ENCODE data around the gene CC2D2B. TPM values are rescaled to one million over a fixed set of nuclear protein-coding genes. Genes with fewer than 3 reads are reported as not detected.

The CC2D2B gene
- total RNA-seq, 4 donors from 2014 or later, result 0.15 to 2.5 (median 0.22) TPM; not detected in 1

DNA sequence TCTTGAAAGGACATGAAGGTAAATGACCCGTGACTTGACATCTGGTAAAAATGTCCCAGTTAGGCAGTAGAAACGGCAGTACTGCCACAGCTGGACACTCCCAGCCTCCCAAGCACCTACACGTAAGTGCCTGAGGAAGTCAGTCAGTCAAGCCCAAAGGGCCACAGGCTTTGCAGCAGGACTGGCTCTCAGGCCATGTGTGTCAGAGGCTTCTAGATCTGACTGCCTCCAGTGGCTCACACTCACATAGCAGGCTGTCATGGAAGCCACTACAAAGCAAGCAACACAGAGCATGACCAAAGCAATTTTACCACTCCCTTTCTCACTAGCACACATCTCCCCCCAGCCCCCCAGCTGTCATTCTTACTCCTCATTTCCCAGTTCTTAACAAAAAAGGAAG lies 117.8 kb downstream of the CC2D2B start:
- H3K36me3 ChIP-seq, result no peaks in the 10 kb centered on the region
- H3K4me1 ChIP-seq, result no peaks in the 10 kb centered on the region
- intact Hi-C loops (cut with DNase I), result no loop called here
- no peaks in the 10 kb centered on the region for H3K27me3 ChIP-seq
- no peak for DNase-seq
- H3K27ac ChIP-seq, result no peak overlapping the region
- no peak overlapping the region for H3K4me3 ChIP-seq
- H3K9me3 ChIP-seq, result no peaks in the 10 kb centered on the region
- WGBS, 2 donors, result 82 to 86% methylated on average over 3 of the region's 3 CpGs
- TF ChIP-seq POLR2A (IDR thresholded peaks at IDR 0.05), result no peak
- TF ChIP-seq, protein P1, sequence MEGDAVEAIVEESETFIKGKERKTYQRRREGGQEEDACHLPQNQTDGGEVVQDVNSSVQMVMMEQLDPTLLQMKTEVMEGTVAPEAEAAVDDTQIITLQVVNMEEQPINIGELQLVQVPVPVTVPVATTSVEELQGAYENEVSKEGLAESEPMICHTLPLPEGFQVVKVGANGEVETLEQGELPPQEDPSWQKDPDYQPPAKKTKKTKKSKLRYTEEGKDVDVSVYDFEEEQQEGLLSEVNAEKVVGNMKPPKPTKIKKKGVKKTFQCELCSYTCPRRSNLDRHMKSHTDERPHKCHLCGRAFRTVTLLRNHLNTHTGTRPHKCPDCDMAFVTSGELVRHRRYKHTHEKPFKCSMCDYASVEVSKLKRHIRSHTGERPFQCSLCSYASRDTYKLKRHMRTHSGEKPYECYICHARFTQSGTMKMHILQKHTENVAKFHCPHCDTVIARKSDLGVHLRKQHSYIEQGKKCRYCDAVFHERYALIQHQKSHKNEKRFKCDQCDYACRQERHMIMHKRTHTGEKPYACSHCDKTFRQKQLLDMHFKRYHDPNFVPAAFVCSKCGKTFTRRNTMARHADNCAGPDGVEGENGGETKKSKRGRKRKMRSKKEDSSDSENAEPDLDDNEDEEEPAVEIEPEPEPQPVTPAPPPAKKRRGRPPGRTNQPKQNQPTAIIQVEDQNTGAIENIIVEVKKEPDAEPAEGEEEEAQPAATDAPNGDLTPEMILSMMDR (IDR thresholded peaks at IDR 0.05), result no peak

DNA sequence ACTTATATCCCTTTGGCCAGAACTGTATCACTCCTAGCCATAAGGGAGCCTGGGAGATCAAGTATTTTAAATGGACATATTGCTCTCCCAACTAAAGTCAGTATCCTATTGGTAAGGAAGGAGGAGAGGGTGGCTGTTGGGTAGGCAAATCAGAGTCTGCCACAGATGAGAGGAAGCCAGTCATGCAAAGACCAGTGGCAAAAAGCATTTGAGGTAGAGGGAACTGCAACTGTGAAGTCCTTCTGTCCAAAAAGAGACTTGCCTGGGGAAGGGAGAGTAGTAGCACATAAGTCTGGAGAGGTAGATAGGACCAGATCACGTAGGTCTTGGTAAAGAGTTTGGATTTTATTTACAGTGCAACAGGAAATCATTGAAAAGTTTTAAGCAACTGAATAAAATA lies 126.8 kb downstream of the CC2D2B start:
- DNase-seq, result no peak
- Histone ChIP-seq H3K36me3 (no peaks in the 10 kb centered on the region), H3K27ac (no peak overlapping the region), H3K27me3 (no peaks in the 10 kb centered on the region), H3K4me3 (no peak overlapping the region), H3K4me1 (no peaks in the 10 kb centered on the region), H3K9me3 (no peaks in the 10 kb centered on the region)
- WGBS, 2 donors, result 71 to 93% methylated on average over 1 of the region's 1 CpG
- no peak for TF ChIP-seq POLR2A (IDR thresholded peaks at IDR 0.05)
- TF ChIP-seq, protein P1 (IDR thresholded peaks at IDR 0.05), result no peak
- intact Hi-C loops (cut with DNase I), result no loop called here

DNA sequence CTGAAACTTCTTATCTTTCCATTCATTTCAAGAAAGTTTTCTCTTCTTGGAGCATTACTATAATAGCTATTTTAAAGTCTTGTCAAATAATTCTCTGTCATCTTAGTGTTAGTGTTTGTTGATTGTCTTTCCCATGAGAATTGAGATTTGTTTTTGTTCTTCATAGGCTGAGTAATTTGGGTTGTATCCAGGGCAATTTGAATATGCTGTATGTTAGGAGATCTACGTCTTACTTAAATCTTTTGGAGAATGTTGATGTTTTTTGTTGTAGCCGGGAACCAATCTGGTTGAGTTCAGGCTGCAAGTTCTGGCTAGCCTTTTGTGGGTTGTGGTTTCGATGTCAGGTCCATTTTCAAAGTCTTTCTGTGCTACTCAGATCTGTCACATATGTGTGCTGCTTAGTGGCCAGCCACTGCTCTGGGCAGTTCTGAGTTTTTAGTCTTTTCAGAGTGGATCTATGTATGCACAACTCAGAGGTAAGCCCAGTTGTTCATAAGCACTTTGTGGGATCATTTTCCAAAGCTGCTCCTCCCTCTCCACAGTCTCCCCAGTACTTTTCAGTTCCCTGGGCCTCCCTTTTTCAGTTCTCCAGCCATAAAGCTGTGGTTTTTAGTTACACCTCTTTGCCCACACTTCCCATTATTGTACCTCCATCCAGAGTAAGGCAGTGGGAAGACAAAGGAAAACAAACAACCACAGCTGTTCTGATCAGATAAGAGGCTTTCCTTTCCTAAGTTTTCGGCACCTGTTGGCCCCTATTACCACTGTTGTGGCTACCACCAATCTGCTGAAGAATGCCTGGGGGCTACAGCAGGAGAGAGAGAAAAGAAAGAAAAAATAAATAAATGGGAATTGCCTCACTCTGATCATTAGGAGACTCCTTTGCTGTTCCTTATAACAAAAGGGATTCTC lies 131.0 kb downstream of the CC2D2B start:
- TF ChIP-seq, protein P1 (IDR thresholded peaks at IDR 0.05), result no peak
- TF ChIP-seq POLR2A (IDR thresholded peaks at IDR 0.05), result no peak
- Histone ChIP-seq H3K4me1 (peaks cover 0 to 9% (median 4%) of the 10 kb centered on the region in 3 donors), H3K9me3 (no peaks in the 10 kb centered on the region), H3K36me3 (no peaks in the 10 kb centered on the region), H3K27ac (no peak overlapping the region), H3K27me3 (no peaks in the 10 kb centered on the region), H3K4me3 (no peak overlapping the region)
- 58 to 86% methylated on average over 4 of the region's 4 CpGs for WGBS, 2 donors
- DNase-seq, result no peak
- intact Hi-C loops (cut with DNase I), result no loop called here

DNA sequence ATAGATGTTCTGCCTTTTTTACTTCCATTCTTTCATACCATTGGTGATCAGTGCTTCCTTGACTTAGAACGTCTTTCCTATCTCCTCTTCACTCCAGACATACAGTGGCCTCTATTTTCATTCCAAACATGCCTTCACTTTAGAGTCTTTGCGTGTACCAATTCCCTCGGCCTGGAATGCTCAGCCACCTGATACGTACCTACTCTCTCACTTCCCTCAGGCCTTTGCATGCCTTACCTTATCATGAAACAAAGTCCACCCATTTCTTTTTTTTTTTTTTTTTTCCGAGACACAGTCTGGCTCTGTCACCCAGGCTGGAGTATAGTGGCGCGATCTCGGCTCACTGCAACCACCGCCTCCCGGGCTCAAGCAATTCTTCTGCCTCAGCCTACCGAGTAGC lies 133.4 kb downstream of the CC2D2B start:
- no peaks in the 10 kb centered on the region for H3K36me3 ChIP-seq
- intact Hi-C loops (cut with DNase I), result no loop called here
- no peak overlapping the region for H3K4me3 ChIP-seq
- no peak overlapping the region for H3K27ac ChIP-seq
- no peak for DNase-seq
- no peaks in the 10 kb centered on the region for H3K9me3 ChIP-seq
- H3K27me3 ChIP-seq, result no peaks in the 10 kb centered on the region
- 91 to 98% methylated on average over 11 of the region's 11 CpGs for whole genome bisulfite sequencing, 2 donors
- TF ChIP-seq, protein P1 (IDR thresholded peaks at IDR 0.05), result no peak
- TF ChIP-seq POLR2A (IDR thresholded peaks at IDR 0.05), result no peak
- H3K4me1 ChIP-seq, result peaks cover 0 to 29% (median 4%) of the 10 kb centered on the region in 3 donors
